ENCODE results near the gene PARP2.
A peak's percentile ranks its signal among the peaks of the same experiment; 100 is the strongest.

The PARP2 gene

DNA sequence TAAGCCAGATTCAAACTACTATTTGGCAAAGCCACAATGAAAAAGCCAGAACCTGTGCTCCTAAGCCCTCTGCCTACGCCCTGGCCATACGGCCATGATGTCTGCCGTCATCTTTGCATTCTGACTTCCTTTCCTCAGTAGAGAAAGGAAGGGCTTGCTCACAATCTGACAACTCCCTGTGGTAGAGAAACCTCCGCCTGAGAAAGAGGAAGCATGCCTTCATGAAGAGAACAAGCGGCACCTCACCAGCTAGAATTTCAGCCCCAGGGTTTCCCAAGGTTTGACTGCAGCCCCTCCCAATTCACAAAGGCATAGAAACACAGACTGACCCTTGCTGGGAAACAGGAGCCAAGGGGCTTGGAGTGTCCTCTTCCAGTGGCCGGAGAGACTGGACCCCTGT is 44.1 kb downstream of the PARP2 start:
- Histone ChIP-seq H3K9ac (ENCODE audit: low read length) (no peak overlapping the region), H2AK5ac (ENCODE audit: low read length) (no peak overlapping the region), H3K56ac (ENCODE audit: low read length) (no peak overlapping the region), H3K23ac (ENCODE audit: low read length) (no peak overlapping the region), H3K36me3 (ENCODE audit: control insufficient read depth, insufficient read depth, low read length) (peaks cover 13% of the 10 kb centered on the region), H3K27ac (ENCODE audit: low read depth, low read length) (peak overlapping the region; percentile 68), H3K79me2 (ENCODE audit: control insufficient read depth, insufficient read depth, low read length) (no peaks in the 10 kb centered on the region), H3K4me3 (ENCODE audit: low read length) (no peak overlapping the region), H3K4me1 (ENCODE audit: control insufficient read depth, low read depth, low read length) (no peaks in the 10 kb centered on the region), H3K4me2 (ENCODE audit: low read length) (no peak overlapping the region), H3K79me1 (ENCODE audit: low read length) (no peaks in the 10 kb centered on the region), H3K18ac (ENCODE audit: low read length) (no peak overlapping the region), H4K5ac (ENCODE audit: low read length) (no peak overlapping the region), H2BK15ac (replicated peaks; ENCODE audit: low read depth) (no peak overlapping the region), H2BK5ac (ENCODE audit: low read length) (no peak overlapping the region), H3K4ac (ENCODE audit: low read depth, low read length) (no peak overlapping the region), H2BK120ac (ENCODE audit: low read depth, low read length) (no peak overlapping the region), H4K8ac (ENCODE audit: low read depth, low read length) (no peak overlapping the region), H3K27me3 (ENCODE audit: insufficient read depth, low read length, poor library complexity) (no peaks in the 10 kb centered on the region)
- WGBS (ENCODE audit: extremely low coverage, insufficient coverage, low lambda C conversion rate): no CpG with 5 or more reads among the region's 6 CpGs
- DNase-seq: peak; percentile 34

GRCh38 chr14:20388159-20388558 is 44.7 kb downstream of the PARP2 start:
- Histone ChIP-seq H3K4me1 (ENCODE audit: control insufficient read depth, low read depth, low read length) (no peaks in the 10 kb centered on the region), H3K27me3 (ENCODE audit: insufficient read depth, low read length, poor library complexity) (no peaks in the 10 kb centered on the region), H3K36me3 (ENCODE audit: control insufficient read depth, insufficient read depth, low read length) (peaks cover 13% of the 10 kb centered on the region), H2AK5ac (ENCODE audit: low read length) (no peak overlapping the region), H2BK15ac (replicated peaks; ENCODE audit: low read depth) (no peak overlapping the region), H2BK120ac (ENCODE audit: low read depth, low read length) (no peak overlapping the region), H4K5ac (ENCODE audit: low read length) (no peak overlapping the region), H3K9ac (ENCODE audit: low read length) (no peak overlapping the region), H3K4me2 (ENCODE audit: low read length) (no peak overlapping the region), H3K4me3 (ENCODE audit: low read length) (no peak overlapping the region), H3K4ac (ENCODE audit: low read depth, low read length) (no peak overlapping the region), H3K56ac (ENCODE audit: low read length) (no peak overlapping the region), H3K18ac (ENCODE audit: low read length) (no peak overlapping the region), H2BK5ac (ENCODE audit: low read length) (no peak overlapping the region), H3K27ac (ENCODE audit: low read depth, low read length) (peak overlapping the region; percentile 68), H3K79me1 (ENCODE audit: low read length) (no peaks in the 10 kb centered on the region), H4K8ac (ENCODE audit: low read depth, low read length) (no peak overlapping the region), H3K23ac (ENCODE audit: low read length) (no peak overlapping the region), H3K79me2 (ENCODE audit: control insufficient read depth, insufficient read depth, low read length) (no peaks in the 10 kb centered on the region)
- no CpG with 5 or more reads among the region's 4 CpGs for WGBS (ENCODE audit: extremely low coverage, insufficient coverage, low lambda C conversion rate)
- peak; percentile 87 for DNase-seq

GRCh38 chr14:20391505-20391904 is 48.1 kb downstream of the PARP2 start:
- no CpG with 5 or more reads among the region's 4 CpGs for WGBS (ENCODE audit: extremely low coverage, insufficient coverage, low lambda C conversion rate)
- H3K9ac ChIP-seq (ENCODE audit: low read length): no peak overlapping the region
- peaks cover 16% of the 10 kb centered on the region for H3K36me3 ChIP-seq (ENCODE audit: control insufficient read depth, insufficient read depth, low read length)

GRCh38 chr14:20397511-20397910 is 54.1 kb downstream of the PARP2 start:
- Histone ChIP-seq H2BK15ac (replicated peaks; ENCODE audit: low read depth) (no peak overlapping the region), H3K27me3 (ENCODE audit: insufficient read depth, low read length, poor library complexity) (no peaks in the 10 kb centered on the region), H4K5ac (ENCODE audit: low read length) (no peak overlapping the region), H3K79me2 (ENCODE audit: control insufficient read depth, insufficient read depth, low read length) (no peaks in the 10 kb centered on the region), H3K9ac (ENCODE audit: low read length) (no peak overlapping the region), H3K27ac (ENCODE audit: low read depth, low read length) (no peak overlapping the region), H3K18ac (ENCODE audit: low read length) (no peak overlapping the region), H3K4me3 (ENCODE audit: low read length) (no peak overlapping the region), H2AK5ac (ENCODE audit: low read length) (no peak overlapping the region), H3K56ac (ENCODE audit: low read length) (no peak overlapping the region), H2BK120ac (ENCODE audit: low read depth, low read length) (no peak overlapping the region), H3K23ac (ENCODE audit: low read length) (no peak overlapping the region), H3K79me1 (ENCODE audit: low read length) (no peaks in the 10 kb centered on the region), H3K36me3 (ENCODE audit: control insufficient read depth, insufficient read depth, low read length) (peaks cover 12% of the 10 kb centered on the region), H3K4ac (ENCODE audit: low read depth, low read length) (no peak overlapping the region), H4K8ac (ENCODE audit: low read depth, low read length) (no peak overlapping the region), H3K4me1 (ENCODE audit: control insufficient read depth, low read depth, low read length) (no peaks in the 10 kb centered on the region), H3K4me2 (ENCODE audit: low read length) (no peak overlapping the region), H2BK5ac (ENCODE audit: low read length) (no peak overlapping the region)
- no CpG with 5 or more reads among the region's 3 CpGs for WGBS (ENCODE audit: extremely low coverage, insufficient coverage, low lambda C conversion rate)
- DNase-seq: no peak

More at GRCh38 chr14:20391505-20391904, 48.1 kb downstream of the PARP2 start:
- no peak for DNase-seq
- Histone ChIP-seq H3K4ac (ENCODE audit: low read depth, low read length) (no peak overlapping the region), H3K79me1 (ENCODE audit: low read length) (no peaks in the 10 kb centered on the region), H3K4me1 (ENCODE audit: control insufficient read depth, low read depth, low read length) (no peaks in the 10 kb centered on the region), H3K27ac (ENCODE audit: low read depth, low read length) (no peak overlapping the region), H2AK5ac (ENCODE audit: low read length) (no peak overlapping the region), H3K56ac (ENCODE audit: low read length) (no peak overlapping the region), H4K5ac (ENCODE audit: low read length) (no peak overlapping the region), H3K27me3 (ENCODE audit: insufficient read depth, low read length, poor library complexity) (no peaks in the 10 kb centered on the region), H2BK15ac (replicated peaks; ENCODE audit: low read depth) (no peak overlapping the region), H3K18ac (ENCODE audit: low read length) (no peak overlapping the region), H3K4me2 (ENCODE audit: low read length) (no peak overlapping the region), H2BK120ac (ENCODE audit: low read depth, low read length) (no peak overlapping the region), H2BK5ac (ENCODE audit: low read length) (no peak overlapping the region), H3K4me3 (ENCODE audit: low read length) (no peak overlapping the region), H3K23ac (ENCODE audit: low read length) (no peak overlapping the region), H4K8ac (ENCODE audit: low read depth, low read length) (no peak overlapping the region), H3K79me2 (ENCODE audit: control insufficient read depth, insufficient read depth, low read length) (no peaks in the 10 kb centered on the region)

DNA sequence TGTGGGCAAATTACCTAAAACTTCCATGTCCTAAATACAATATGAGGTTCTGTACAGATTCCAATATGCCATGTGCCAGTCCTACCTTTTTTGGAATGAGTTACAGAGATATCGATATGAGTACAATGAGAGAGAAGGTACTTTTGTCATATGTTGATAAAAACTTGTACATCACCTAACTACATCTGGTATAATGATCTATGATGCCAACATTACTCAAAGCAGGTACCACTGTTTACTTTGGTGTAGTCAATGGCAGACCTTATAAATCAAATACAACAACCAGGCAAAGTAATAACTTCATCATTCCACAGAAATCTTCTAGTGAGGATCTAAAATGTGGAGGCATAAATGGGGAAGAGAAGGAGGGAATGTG is 57.1 kb downstream of the PARP2 start:
- H3K79me1 ChIP-seq (ENCODE audit: low read length): no peaks in the 10 kb centered on the region
- peaks cover 9% of the 10 kb centered on the region for H3K36me3 ChIP-seq (ENCODE audit: control insufficient read depth, insufficient read depth, low read length)
- no peak overlapping the region for H3K4ac ChIP-seq (ENCODE audit: low read depth, low read length)

GRCh38 chr14:20400965-20401593 is 57.6 kb downstream of the PARP2 start:
- H3K4me1 ChIP-seq (ENCODE audit: control insufficient read depth, low read depth, low read length): no peaks in the 10 kb centered on the region
- H3K4ac ChIP-seq (ENCODE audit: low read depth, low read length): no peak overlapping the region
- peaks cover 8% of the 10 kb centered on the region for H3K36me3 ChIP-seq (ENCODE audit: control insufficient read depth, insufficient read depth, low read length)
- no peaks in the 10 kb centered on the region for H3K27me3 ChIP-seq (ENCODE audit: insufficient read depth, low read length, poor library complexity)
- H3K9ac ChIP-seq (ENCODE audit: low read length): no peak overlapping the region
- H4K8ac ChIP-seq (ENCODE audit: low read depth, low read length): no peak overlapping the region
- no CpG with 5 or more reads among the region's 10 CpGs for WGBS (ENCODE audit: extremely low coverage, insufficient coverage, low lambda C conversion rate)
- no peak overlapping the region for H3K56ac ChIP-seq (ENCODE audit: low read length)
- H3K79me2 ChIP-seq (ENCODE audit: control insufficient read depth, insufficient read depth, low read length): no peaks in the 10 kb centered on the region
- H3K18ac ChIP-seq (ENCODE audit: low read length): no peak overlapping the region
- no peak overlapping the region for H2BK15ac ChIP-seq (replicated peaks; ENCODE audit: low read depth)
- H3K79me1 ChIP-seq (ENCODE audit: low read length): no peaks in the 10 kb centered on the region
- H2AK5ac ChIP-seq (ENCODE audit: low read length): no peak overlapping the region
- peak; percentile 23 for DNase-seq
- no peak overlapping the region for H3K27ac ChIP-seq (ENCODE audit: low read depth, low read length)
- H4K5ac ChIP-seq (ENCODE audit: low read length): no peak overlapping the region
- no peak overlapping the region for H2BK120ac ChIP-seq (ENCODE audit: low read depth, low read length)
- no peak overlapping the region for H3K4me2 ChIP-seq (ENCODE audit: low read length)
- H2BK5ac ChIP-seq (ENCODE audit: low read length): no peak overlapping the region
- no peak overlapping the region for H3K23ac ChIP-seq (ENCODE audit: low read length)
- no peak overlapping the region for H3K4me3 ChIP-seq (ENCODE audit: low read length)

More for the DNA sequence above, 57.1 kb downstream of the PARP2 start:
- Histone ChIP-seq H3K18ac (ENCODE audit: low read length) (no peak overlapping the region), H4K8ac (ENCODE audit: low read depth, low read length) (no peak overlapping the region), H2BK5ac (ENCODE audit: low read length) (no peak overlapping the region), H3K4me3 (ENCODE audit: low read length) (no peak overlapping the region), H3K56ac (ENCODE audit: low read length) (no peak overlapping the region), H3K79me2 (ENCODE audit: control insufficient read depth, insufficient read depth, low read length) (no peaks in the 10 kb centered on the region), H3K9ac (ENCODE audit: low read length) (no peak overlapping the region), H3K4me2 (ENCODE audit: low read length) (no peak overlapping the region), H3K23ac (ENCODE audit: low read length) (no peak overlapping the region), H2AK5ac (ENCODE audit: low read length) (no peak overlapping the region), H3K4me1 (ENCODE audit: control insufficient read depth, low read depth, low read length) (no peaks in the 10 kb centered on the region), H3K27ac (ENCODE audit: low read depth, low read length) (no peak overlapping the region), H2BK120ac (ENCODE audit: low read depth, low read length) (no peak overlapping the region), H3K27me3 (ENCODE audit: insufficient read depth, low read length, poor library complexity) (no peaks in the 10 kb centered on the region), H2BK15ac (replicated peaks; ENCODE audit: low read depth) (no peak overlapping the region), H4K5ac (ENCODE audit: low read length) (no peak overlapping the region)
- no CpG with 5 or more reads among the region's 1 CpG for WGBS (ENCODE audit: extremely low coverage, insufficient coverage, low lambda C conversion rate)
- DNase-seq: no peak

All from mesendoderm (in vitro differentiated cells).